Measurements from ENCODE around the gene SMARCC2. TPM values are rescaled to one million over a fixed set of nuclear protein-coding genes. Genes with fewer than 3 reads are reported as not detected.

SMARCC2 gene
- polyA plus RNA-seq, 1 donor from 2014 or later, result 81.9 TPM

- Mint-ChIP-seq H3K4me3 (peak overlapping the region; percentile 52 to 79 (median 64)), H3K27ac (peak overlapping the region in 2 of 3 donors; percentile 53 to 73), H3K27me3 (no peaks in the 10 kb centered on the region), H3K9me3 (no peaks in the 10 kb centered on the region), H3K36me3 (peaks cover 2% of the 10 kb centered on the region), H3K4me1 (peaks cover 19 to 42% (median 31%) of the 10 kb centered on the region in 3 donors)
Measured at GRCh38 chr12:56155256-56155845, 33.9 kb downstream of the SMARCC2 start.

DNA sequence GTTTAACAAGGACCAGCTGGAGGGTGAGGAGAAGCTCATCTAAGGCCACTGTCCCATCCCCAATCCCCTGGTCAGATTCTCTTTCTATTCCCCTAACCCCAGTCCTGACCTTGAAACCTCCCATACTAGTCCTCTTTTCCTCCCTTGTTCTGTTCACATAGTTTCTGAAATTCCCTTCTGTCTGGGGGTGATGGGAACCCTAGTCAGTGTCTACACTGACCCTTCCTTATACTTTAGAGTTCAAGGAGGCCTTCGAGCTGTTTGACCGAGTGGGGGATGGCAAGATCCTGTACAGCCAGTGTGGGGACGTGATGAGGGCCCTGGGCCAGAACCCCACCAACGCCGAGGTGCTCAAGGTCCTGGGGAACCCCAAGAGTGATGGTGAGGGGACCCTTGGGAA is 34.5 kb downstream of the SMARCC2 start:
- peaks cover 14 to 37% (median 25%) of the 10 kb centered on the region in 3 donors for H3K4me1 Mint-ChIP-seq
- H3K36me3 Mint-ChIP-seq, result no peaks in the 10 kb centered on the region
- H3K27ac Mint-ChIP-seq, result peak overlapping the region in 2 of 3 donors; percentile 73 to 83
- no peaks in the 10 kb centered on the region for H3K27me3 Mint-ChIP-seq
- H3K9me3 Mint-ChIP-seq, result no peaks in the 10 kb centered on the region
- peak overlapping the region in 1 of 4 donors; percentile 79 for H3K4me3 Mint-ChIP-seq

DNA sequence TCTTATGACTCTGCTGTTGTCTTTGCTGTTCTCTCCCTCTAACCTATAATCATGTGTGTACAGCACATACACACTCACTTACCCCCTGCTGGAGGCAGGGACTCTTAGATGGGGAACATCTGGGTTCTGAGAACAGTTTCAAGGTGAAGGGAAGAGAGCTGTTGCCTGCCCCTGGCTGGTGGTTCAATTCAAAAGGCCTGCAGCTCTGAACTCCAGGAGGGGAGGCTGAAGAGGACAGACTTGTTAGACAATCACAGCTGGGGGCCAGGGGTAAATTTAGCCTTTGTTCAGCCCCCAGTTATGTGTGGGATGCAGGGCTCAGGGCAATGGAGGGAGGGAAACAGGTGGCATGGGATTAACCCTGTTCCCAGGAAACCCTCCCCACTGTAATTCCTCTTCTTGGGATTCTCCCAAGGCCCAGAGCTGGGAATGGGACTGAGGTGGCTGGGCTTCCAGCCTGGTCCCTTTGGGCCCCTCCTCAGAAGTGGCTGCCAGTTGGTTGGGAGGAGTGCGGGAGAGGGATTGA is 35.0 kb downstream of the SMARCC2 start:
- no peaks in the 10 kb centered on the region for H3K9me3 Mint-ChIP-seq
- no peaks in the 10 kb centered on the region for H3K27me3 Mint-ChIP-seq
- peak overlapping the region in 2 of 4 donors; percentile 10 to 79 for H3K4me3 Mint-ChIP-seq
- no peaks in the 10 kb centered on the region for H3K36me3 Mint-ChIP-seq
- peaks cover 14 to 33% (median 20%) of the 10 kb centered on the region in 3 donors for H3K4me1 Mint-ChIP-seq
- H3K27ac Mint-ChIP-seq, result peak overlapping the region in 2 of 3 donors; percentile 73 to 83

DNA sequence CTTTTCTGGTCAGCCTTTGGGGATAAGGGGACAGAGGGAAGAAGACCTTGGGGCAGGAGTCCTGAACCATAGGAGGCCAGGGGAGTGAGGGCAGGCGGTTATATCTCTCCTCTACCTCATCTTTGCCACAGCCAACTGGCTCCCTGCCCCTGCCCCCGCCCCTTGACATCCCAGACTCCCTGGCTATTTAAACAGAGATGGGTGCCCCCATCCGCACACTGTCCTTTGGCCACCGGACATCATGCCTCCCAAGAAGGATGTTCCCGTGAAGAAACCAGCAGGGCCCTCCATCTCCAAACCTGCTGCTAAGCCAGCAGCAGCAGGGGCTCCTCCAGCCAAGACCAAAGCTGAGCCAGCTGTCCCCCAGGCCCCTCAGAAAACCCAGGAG is 35.6 kb downstream of the SMARCC2 start:
- H3K4me1 Mint-ChIP-seq, result peaks cover 9 to 29% (median 15%) of the 10 kb centered on the region in 3 donors
- no peaks in the 10 kb centered on the region for H3K27me3 Mint-ChIP-seq
- H3K4me3 Mint-ChIP-seq, result peak overlapping the region in 3 of 4 donors; percentile 30 to 97 (median 87)
- H3K9me3 Mint-ChIP-seq, result no peaks in the 10 kb centered on the region
- no peaks in the 10 kb centered on the region for H3K36me3 Mint-ChIP-seq
- H3K27ac Mint-ChIP-seq, result peak overlapping the region in 1 of 3 donors; percentile 12

GRCh38 chr12:56152756-56153677 is 36.3 kb downstream of the SMARCC2 start:
- Mint-ChIP-seq H3K4me1 (peaks cover 9 to 28% (median 15%) of the 10 kb centered on the region in 3 donors), H3K27ac (peak overlapping the region in 2 of 3 donors; percentile 87 to 91), H3K9me3 (no peaks in the 10 kb centered on the region), H3K36me3 (no peaks in the 10 kb centered on the region), H3K4me3 (peak overlapping the region; percentile 87 to 97 (median 94)), H3K27me3 (no peaks in the 10 kb centered on the region)

DNA sequence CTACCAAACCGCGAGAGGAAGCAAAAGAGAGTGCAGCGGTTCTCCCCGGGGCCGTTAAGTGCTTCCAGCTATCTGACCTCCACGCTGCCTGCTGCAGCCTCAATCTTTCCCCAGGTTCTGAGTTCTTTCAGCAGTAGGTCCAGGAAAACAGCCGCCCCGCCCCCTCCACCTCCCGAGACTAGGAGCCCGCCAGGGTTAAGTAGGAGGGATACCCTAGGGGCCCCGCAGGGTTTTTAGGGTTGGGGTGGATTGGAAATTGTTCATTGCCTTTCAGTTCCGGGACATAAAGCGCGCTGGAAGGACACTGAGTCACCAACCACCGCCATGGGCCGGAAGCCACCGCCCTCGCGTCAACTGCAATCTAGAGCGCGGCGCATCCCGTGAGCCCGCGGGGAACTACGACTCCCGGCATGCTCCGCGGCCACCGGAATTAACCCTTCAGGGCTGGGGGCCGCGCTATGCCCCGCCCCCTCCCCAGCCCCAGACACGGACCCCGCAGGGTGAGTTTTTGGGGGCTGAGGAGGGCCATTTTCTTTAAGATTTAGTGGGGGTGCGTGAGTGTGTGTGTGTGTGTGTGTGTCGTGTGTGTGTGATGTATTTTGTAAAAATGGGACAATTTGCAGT is 37.0 kb downstream of the SMARCC2 start, which contains the start of gene MYL6B:
TSS of gene MYL6B (plus strand) at position 456 of the 624 bp plus-strand sequence. CDS start 1,332 bp downstream, outside the sequence.
- Mint-ChIP-seq H3K4me3 (peak within 1 kb of the TSS; percentile 87 to 97 (median 94)), H3K27ac (peak within 1 kb of the TSS; percentile 87 to 96 (median 91)), H3K36me3 (no peaks in the 10 kb centered on the region), H3K27me3 (no peaks in the 10 kb centered on the region), H3K4me1 (peaks cover 9 to 26% (median 12%) of the 10 kb centered on the region in 3 donors), H3K9me3 (no peaks in the 10 kb centered on the region)

DNA sequence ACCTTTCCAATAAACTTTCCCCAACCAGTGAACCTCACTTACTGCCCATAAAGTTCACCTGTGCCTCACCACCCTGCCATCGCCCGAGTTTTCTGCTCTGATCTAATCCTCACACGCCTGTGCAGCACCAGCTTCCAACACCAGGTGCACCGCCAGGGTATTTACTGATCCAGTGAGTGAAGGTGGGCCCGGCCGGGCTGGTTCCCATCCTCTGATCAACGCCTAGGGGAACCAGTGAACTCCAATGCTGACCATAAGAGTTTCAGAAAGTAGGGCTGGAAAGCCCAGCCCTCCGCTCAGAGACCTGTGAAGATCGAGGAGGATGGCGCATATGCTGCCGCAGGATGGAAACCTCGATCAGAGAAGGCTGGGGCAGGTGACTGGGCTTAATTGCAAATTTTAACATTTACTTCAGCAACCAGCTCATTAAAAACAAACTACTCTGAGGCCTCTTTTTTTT is 37.6 kb downstream of the SMARCC2 start:
- Mint-ChIP-seq H3K4me1 (peaks cover 9 to 26% (median 14%) of the 10 kb centered on the region in 3 donors), H3K9me3 (no peaks in the 10 kb centered on the region), H3K36me3 (no peaks in the 10 kb centered on the region), H3K27ac (peak overlapping the region; percentile 87 to 96 (median 91)), H3K27me3 (no peaks in the 10 kb centered on the region), H3K4me3 (peak overlapping the region; percentile 87 to 97 (median 94))

DNA sequence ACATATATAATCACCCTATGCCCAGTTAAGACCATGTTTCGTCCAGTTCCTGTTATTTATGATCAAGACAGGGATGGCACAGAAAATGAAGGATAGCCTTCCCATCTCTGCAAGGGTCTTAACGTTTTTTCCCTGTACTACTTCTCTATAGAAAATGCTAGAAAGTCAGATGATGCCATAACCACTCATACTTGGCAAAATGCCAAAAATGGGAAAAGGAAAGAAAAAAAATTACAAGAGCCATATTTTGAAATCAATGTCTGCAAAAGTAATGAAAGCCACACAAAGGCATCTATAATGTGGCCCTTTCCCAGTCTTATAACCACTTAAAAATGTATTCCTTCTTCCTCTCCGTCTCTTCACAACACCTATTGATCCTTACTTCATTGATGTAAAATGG is 38.7 kb downstream of the SMARCC2 start:
- Mint-ChIP-seq H3K4me3 (peak overlapping the region in 2 of 4 donors; percentile 41 to 87), H3K27ac (peak overlapping the region; percentile 67 to 87 (median 86)), H3K27me3 (no peaks in the 10 kb centered on the region), H3K4me1 (peaks cover 9 to 25% (median 14%) of the 10 kb centered on the region in 3 donors), H3K9me3 (no peaks in the 10 kb centered on the region), H3K36me3 (no peaks in the 10 kb centered on the region)

GRCh38 chr12:56146492-56147460 is 42.5 kb downstream of the SMARCC2 start:
- Mint-ChIP-seq H3K27ac (no peak overlapping the region), H3K27me3 (no peaks in the 10 kb centered on the region), H3K4me3 (peak overlapping the region in 1 of 4 donors; percentile 55)

GRCh38 chr12:56145217-56145616 is 44.1 kb downstream of the SMARCC2 start:
- H3K27ac Mint-ChIP-seq, result no peak overlapping the region
- H3K9me3 Mint-ChIP-seq, result no peaks in the 10 kb centered on the region
- peaks cover 0 to 10% (median 7%) of the 10 kb centered on the region in 3 donors for H3K4me1 Mint-ChIP-seq
- H3K27me3 Mint-ChIP-seq, result no peaks in the 10 kb centered on the region
- H3K4me3 Mint-ChIP-seq, result peak overlapping the region in 1 of 4 donors; percentile 55
- peaks cover 7% of the 10 kb centered on the region for H3K36me3 Mint-ChIP-seq

More at GRCh38 chr12:56146492-56147460, 42.5 kb downstream of the SMARCC2 start:
- Mint-ChIP-seq H3K9me3 (no peaks in the 10 kb centered on the region), H3K4me1 (peaks cover 7 to 19% (median 12%) of the 10 kb centered on the region in 3 donors), H3K36me3 (peaks cover 7% of the 10 kb centered on the region)

GRCh38 chr12:56143870-56144269 is 45.4 kb downstream of the SMARCC2 start:
- H3K4me3 Mint-ChIP-seq, result no peak overlapping the region
- H3K27me3 Mint-ChIP-seq, result no peaks in the 10 kb centered on the region
- peak overlapping the region in 2 of 3 donors; percentile 53 to 76 for H3K27ac Mint-ChIP-seq
- peaks cover 10% of the 10 kb centered on the region for H3K36me3 Mint-ChIP-seq
- peaks cover under 1 to 10% (median 7%) of the 10 kb centered on the region in 3 donors for H3K4me1 Mint-ChIP-seq
- H3K9me3 Mint-ChIP-seq, result no peaks in the 10 kb centered on the region

GRCh38 chr12:56143217-56143616 is 46.1 kb downstream of the SMARCC2 start:
- Mint-ChIP-seq H3K4me3 (no peak overlapping the region), H3K36me3 (peaks cover 13% of the 10 kb centered on the region), H3K27me3 (no peaks in the 10 kb centered on the region), H3K4me1 (peaks cover 2 to 10% (median 7%) of the 10 kb centered on the region in 3 donors), H3K27ac (peak overlapping the region in 2 of 3 donors; percentile 53 to 76), H3K9me3 (no peaks in the 10 kb centered on the region)

DNA sequence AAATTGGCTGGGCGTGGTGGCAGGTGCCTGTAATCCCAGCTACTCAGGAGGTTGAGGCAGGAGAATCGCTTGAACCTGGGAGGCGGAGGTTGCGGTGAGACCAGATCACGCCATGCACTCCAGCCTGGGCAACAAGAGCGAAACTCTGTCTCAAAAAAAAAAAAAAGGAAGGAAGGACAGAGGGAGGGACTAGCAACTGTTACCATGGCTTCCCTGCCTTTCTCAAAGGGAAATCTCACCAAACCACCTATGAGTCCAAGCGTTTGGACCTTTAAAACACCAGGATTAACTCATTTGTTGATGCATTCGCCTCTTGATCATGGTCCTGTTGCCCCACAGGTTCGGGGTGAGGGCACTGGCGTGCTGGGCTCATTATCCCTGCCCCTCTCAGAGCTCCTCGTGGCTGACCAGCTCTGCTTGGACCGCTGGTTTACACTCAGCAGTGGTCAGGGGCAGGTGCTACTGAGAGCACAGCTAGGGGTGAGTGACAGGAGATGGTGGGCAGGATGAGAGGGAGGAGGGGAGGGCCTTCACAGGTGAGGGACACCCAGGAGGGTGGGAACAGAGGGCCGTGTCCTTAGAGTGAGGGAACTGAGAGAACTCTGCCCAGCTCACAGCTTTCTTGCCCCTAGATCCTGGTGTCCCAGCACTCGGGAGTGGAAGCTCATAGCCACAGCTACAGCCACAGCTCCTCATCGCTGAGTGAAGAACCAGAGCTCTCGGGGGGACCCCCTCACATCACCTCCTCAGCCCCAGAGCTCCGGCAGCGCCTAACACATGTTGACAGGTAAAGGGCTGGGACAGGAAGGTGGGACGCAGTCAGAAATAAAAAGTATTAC is 47.1 kb downstream of the SMARCC2 start:
- no peaks in the 10 kb centered on the region for H3K27me3 Mint-ChIP-seq

More for the DNA sequence above, 47.1 kb downstream of the SMARCC2 start:
- H3K27ac Mint-ChIP-seq, result peak overlapping the region in 1 of 3 donors; percentile 89
- H3K36me3 Mint-ChIP-seq, result peaks cover 13% of the 10 kb centered on the region
- peaks cover 2 to 10% (median 7%) of the 10 kb centered on the region in 3 donors for H3K4me1 Mint-ChIP-seq
- H3K4me3 Mint-ChIP-seq, result no peak overlapping the region
- no peaks in the 10 kb centered on the region for H3K9me3 Mint-ChIP-seq
